ENCODE results near the gene SLC1A6. TPM values are rescaled to one million over a fixed set of nuclear protein-coding genes. Genes with fewer than 3 reads are reported as not detected.

The SLC1A6 gene
- total and polyA plus RNA-seq, 9 of the 15 experiments (the other 6 are each of a cell fraction or from before 2014, with no cell fraction given) = not detected

GRCh38 chr19:15014579-15014978 lies 34.9 kb upstream of the SLC1A6 start (continued):
- TF ChIP-seq MEF2A (IDR thresholded peaks at IDR 0.05; ENCODE audit: control insufficient read depth, low read depth, low read length) (no peak), ELF4 (CRISPR knock-in tag; IDR thresholded peaks at IDR 0.05) (no peak), NR2C1 (IDR thresholded peaks at IDR 0.05) (no peak), NR2C1 (tag; IDR thresholded peaks at IDR 0.05) (no peak), ZNF695 (CRISPR knock-in tag; IDR thresholded peaks at IDR 0.05) (no peak), JUND (IDR thresholded peaks at IDR 0.05; ENCODE audit: borderline replicate concordance, low read depth, low read length) (no peak), JUND (tag; IDR thresholded peaks at IDR 0.05; ENCODE audit: borderline replicate concordance, low read depth, low read length) (no peak), BRD4 (IDR thresholded peaks at IDR 0.05) (no peak), MLLT1 (IDR thresholded peaks at IDR 0.05) (no peak), ZNF551 (CRISPR knock-in tag; IDR thresholded peaks at IDR 0.05) (no peak), FOXM1 (IDR thresholded peaks at IDR 0.05; ENCODE audit: low read depth) (no peak), FOXM1 (CRISPR knock-in tag; IDR thresholded peaks at IDR 0.05; ENCODE audit: low read depth) (no peak)
- TF ChIP-seq, protein P1, sequence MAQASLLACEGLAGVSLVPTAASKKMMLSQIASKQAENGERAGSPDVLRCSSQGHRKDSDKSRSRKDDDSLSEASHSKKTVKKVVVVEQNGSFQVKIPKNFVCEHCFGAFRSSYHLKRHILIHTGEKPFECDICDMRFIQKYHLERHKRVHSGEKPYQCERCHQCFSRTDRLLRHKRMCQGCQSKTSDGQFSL (CRISPR knock-in tag; IDR thresholded peaks at IDR 0.05) = peak; percentile 90
- TF ChIP-seq, protein P1 (tag; IDR thresholded peaks at IDR 0.05) = peak in 1 of 2 experiments; percentile 84; a peak in 2 of 4 replicates
- TF ChIP-seq, protein P2, sequence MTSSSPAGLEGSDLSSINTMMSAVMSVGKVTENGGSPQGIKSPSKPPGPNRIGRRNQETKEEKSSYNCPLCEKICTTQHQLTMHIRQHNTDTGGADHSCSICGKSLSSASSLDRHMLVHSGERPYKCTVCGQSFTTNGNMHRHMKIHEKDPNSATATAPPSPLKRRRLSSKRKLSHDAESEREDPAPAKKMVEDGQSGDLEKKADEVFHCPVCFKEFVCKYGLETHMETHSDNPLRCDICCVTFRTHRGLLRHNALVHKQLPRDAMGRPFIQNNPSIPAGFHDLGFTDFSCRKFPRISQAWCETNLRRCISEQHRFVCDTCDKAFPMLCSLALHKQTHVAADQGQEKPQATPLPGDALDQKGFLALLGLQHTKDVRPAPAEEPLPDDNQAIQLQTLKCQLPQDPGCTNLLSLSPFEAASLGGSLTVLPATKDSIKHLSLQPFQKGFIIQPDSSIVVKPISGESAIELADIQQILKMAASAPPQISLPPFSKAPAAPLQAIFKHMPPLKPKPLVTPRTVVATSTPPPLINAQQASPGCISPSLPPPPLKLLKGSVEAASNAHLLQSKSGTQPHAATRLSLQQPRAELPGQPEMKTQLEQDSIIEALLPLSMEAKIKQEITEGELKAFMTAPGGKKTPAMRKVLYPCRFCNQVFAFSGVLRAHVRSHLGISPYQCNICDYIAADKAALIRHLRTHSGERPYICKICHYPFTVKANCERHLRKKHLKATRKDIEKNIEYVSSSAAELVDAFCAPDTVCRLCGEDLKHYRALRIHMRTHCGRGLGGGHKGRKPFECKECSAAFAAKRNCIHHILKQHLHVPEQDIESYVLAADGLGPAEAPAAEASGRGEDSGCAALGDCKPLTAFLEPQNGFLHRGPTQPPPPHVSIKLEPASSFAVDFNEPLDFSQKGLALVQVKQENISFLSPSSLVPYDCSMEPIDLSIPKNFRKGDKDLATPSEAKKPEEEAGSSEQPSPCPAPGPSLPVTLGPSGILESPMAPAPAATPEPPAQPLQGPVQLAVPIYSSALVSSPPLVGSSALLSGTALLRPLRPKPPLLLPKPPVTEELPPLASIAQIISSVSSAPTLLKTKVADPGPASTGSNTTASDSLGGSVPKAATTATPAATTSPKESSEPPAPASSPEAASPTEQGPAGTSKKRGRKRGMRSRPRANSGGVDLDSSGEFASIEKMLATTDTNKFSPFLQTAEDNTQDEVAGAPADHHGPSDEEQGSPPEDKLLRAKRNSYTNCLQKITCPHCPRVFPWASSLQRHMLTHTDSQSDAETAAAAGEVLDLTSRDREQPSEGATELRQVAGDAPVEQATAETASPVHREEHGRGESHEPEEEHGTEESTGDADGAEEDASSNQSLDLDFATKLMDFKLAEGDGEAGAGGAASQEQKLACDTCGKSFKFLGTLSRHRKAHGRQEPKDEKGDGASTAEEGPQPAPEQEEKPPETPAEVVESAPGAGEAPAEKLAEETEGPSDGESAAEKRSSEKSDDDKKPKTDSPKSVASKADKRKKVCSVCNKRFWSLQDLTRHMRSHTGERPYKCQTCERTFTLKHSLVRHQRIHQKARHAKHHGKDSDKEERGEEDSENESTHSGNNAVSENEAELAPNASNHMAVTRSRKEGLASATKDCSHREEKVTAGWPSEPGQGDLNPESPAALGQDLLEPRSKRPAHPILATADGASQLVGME (CRISPR knock-in tag; IDR thresholded peaks at IDR 0.05) = no peak
